ENCODE measurements around the gene POLK. TPM values are rescaled to one million over a fixed set of nuclear protein-coding genes. Genes with fewer than 3 reads are reported as not detected.
"Not testable (repeated sequence)": the region's sequence is repeated elsewhere in the genome, so short reads cannot be mapped to it uniquely, and the experiment has no call there.

POLK gene
- total and polyA plus RNA-seq, 2 experiments from 2014 or later: 22.2 to 25.7 TPM

GRCh38 chr5:75574791-75575190, 63.1 kb downstream of the POLK start:
- no peak overlapping the region for H3K4me3 ChIP-seq
- TF ChIP-seq EZH2 (IDR thresholded peaks at IDR 0.05; ENCODE audit: insufficient read depth, poor library complexity, severe bottlenecking): no peak
- TF ChIP-seq EZH2phosphoT487 (IDR thresholded peaks at IDR 0.05; ENCODE audit: insufficient read depth, low read depth): no peak
- no peak for DNase-seq
- no peaks in the 10 kb centered on the region for H3K9me3 ChIP-seq (ENCODE audit: low read depth)
- no peaks in the 10 kb centered on the region for H3K9me2 ChIP-seq (ENCODE audit: insufficient read depth)
- H3K79me2 ChIP-seq (ENCODE audit: insufficient read depth): peaks cover 8% of the 10 kb centered on the region; the same call in 1 of the 2 replicates
- no peak overlapping the region for H3K9ac ChIP-seq
- no peak overlapping the region for H2AFZ ChIP-seq
- H3K4me1 ChIP-seq (ENCODE audit: insufficient read depth): peaks cover 6% of the 10 kb centered on the region; the same call in 1 of the 2 replicates
- no peaks in the 10 kb centered on the region for H3F3A ChIP-seq (ENCODE audit: insufficient read depth)
- in situ Hi-C loops (cut with MboI): no loop called here
- H4K20me1 ChIP-seq (ENCODE audit: insufficient read depth): no peaks in the 10 kb centered on the region
- no peak overlapping the region for H3K4me2 ChIP-seq (ENCODE audit: unreplicated experiment)
- 46 to 51% methylated on average over 3 of the region's 3 CpGs for WGBS, 2 experiments (ENCODE audit: low coverage in 1 of 2, low lambda C conversion rate in 2 of 2, missing lambda C conversion rate in 2 of 2)
- no peaks in the 10 kb centered on the region for H3K27me3 ChIP-seq (replicated peaks; ENCODE audit: insufficient read depth)
- peaks cover 15% of the 10 kb centered on the region for H3K36me3 ChIP-seq (ENCODE audit: low read depth)
- H3K27ac ChIP-seq: no peak overlapping the region

DNA sequence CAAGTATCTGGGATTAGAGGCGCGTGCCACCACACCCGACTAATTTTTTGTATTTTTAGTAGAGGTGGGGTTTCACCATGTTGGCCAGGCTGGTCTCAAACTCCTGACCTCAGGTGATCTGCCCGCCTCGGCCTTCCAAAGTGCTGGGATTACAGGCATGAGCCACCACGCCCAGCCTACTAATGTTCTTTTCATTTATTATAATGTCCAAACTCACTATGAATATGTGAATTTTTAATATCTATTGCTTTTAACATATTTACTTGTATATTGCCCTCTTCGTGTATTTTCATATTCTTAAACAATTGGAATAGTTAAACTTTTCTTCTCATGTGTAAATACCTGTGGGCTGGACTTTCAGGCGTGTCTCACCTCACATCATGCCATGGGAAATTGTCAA, 66.6 kb downstream of the POLK start:
- H3K27me3 ChIP-seq (replicated peaks; ENCODE audit: insufficient read depth); in situ Hi-C loops (cut with MboI): not testable (repeated sequence)

DNA sequence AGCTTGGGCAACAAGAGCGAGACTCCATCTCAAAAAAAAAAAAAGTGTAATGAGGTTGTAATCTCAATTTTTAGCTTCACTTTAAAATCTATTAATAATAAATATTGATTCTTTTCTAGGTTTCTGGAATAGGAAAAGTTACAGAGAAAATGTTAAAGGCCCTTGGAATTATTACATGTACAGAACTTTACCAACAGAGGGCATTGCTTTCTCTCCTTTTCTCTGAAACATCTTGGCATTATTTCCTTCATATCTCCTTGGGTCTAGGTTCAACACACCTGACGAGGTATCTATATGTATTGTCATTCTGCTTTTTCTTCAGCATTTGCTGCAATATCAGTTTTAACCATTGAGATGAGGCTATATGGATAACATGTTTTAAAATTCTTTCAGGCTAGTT, 73.0 kb downstream of the POLK start:
- no peaks in the 10 kb centered on the region for H3K9me3 ChIP-seq (ENCODE audit: low read depth)
- peaks cover 47% of the 10 kb centered on the region for H3K36me3 ChIP-seq (ENCODE audit: low read depth)
- no peaks in the 10 kb centered on the region for H3K9me2 ChIP-seq (ENCODE audit: insufficient read depth)
- H3K27ac ChIP-seq: no peak overlapping the region
- no peak overlapping the region for H3K4me2 ChIP-seq (ENCODE audit: unreplicated experiment)
- TF ChIP-seq EZH2phosphoT487 (IDR thresholded peaks at IDR 0.05; ENCODE audit: insufficient read depth, low read depth) (no peak), EZH2 (IDR thresholded peaks at IDR 0.05; ENCODE audit: insufficient read depth, poor library complexity, severe bottlenecking) (no peak)
- in situ Hi-C loops (cut with MboI): no loop called here
- no peaks in the 10 kb centered on the region for H3K79me2 ChIP-seq (ENCODE audit: insufficient read depth)
- H4K20me1 ChIP-seq (ENCODE audit: insufficient read depth): no peaks in the 10 kb centered on the region
- H3F3A ChIP-seq (ENCODE audit: insufficient read depth): no peaks in the 10 kb centered on the region; the same call in 1 of the 2 replicates
- WGBS, 2 experiments (ENCODE audit: low coverage in 1 of 2, low lambda C conversion rate in 2 of 2, missing lambda C conversion rate in 2 of 2): 94 to 95% methylated on average over 2 of the region's 2 CpGs
- no peak overlapping the region for H2AFZ ChIP-seq
- DNase-seq: no peak
- H3K27me3 ChIP-seq (replicated peaks; ENCODE audit: insufficient read depth): no peaks in the 10 kb centered on the region
- no peaks in the 10 kb centered on the region for H3K4me1 ChIP-seq (ENCODE audit: insufficient read depth)
- no peak overlapping the region for H3K4me3 ChIP-seq
- H3K9ac ChIP-seq: no peak overlapping the region

More for the DNA sequence above, 66.6 kb downstream of the POLK start:
- not testable (repeated sequence) for DNase-seq; H3K4me1 ChIP-seq (ENCODE audit: insufficient read depth); H3K79me2 ChIP-seq (ENCODE audit: insufficient read depth); H3K9ac ChIP-seq; H2AFZ ChIP-seq; H3K9me2 ChIP-seq (ENCODE audit: insufficient read depth); H4K20me1 ChIP-seq (ENCODE audit: insufficient read depth); H3K9me3 ChIP-seq (ENCODE audit: low read depth); H3K4me2 ChIP-seq (ENCODE audit: unreplicated experiment); H3F3A ChIP-seq (ENCODE audit: insufficient read depth); H3K4me3 ChIP-seq; H3K27ac ChIP-seq
- WGBS, 2 experiments (ENCODE audit: low coverage in 1 of 2, low lambda C conversion rate in 2 of 2, missing lambda C conversion rate in 2 of 2): 97 to 98% methylated on average over 8 of the region's 8 CpGs
- H3K36me3 ChIP-seq (ENCODE audit: low read depth): peaks cover 38% of the 10 kb centered on the region

DNA sequence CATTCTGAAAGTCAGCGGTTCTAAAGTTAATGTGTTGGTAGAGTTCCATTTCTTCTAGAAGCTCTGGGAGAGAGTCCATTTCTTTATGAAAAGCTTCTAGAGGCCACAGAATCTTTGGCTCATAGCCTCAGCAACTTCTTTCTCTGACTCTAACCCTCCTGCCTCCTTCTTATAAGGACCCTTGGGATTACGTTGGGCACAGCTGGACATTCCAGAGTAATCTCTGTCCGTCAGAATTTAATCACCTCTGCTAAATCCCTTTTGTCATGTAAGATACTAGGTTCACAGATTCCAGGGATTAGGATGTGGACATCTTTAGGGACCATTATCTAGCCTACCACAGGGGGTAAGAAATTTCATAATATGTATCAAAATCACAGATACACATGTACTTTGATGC, 77.0 kb downstream of the POLK start:
- WGBS, 2 experiments (ENCODE audit: low coverage in 1 of 2, low lambda C conversion rate in 2 of 2, missing lambda C conversion rate in 2 of 2): 89 to 98% methylated on average over 3 of the region's 3 CpGs

DNA sequence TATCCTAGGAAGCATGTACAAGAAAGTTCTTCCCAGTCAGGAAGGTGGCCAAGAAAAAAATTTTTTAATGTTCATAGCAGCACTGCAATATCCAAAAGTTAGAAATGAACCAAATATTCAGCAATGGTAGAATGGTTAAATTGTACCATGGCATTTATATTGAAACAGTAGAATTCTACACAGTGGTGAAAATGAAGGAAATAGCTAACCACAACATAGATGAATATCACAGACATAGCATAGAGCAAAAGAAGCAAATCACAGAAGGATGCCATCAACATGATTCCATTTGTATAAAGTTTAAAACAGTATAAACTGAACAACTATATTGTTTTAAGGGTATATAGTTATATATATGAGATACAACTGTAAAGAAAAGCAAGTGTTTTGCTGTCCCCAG, 88.8 kb downstream of the POLK start:
- TF ChIP-seq EZH2 (IDR thresholded peaks at IDR 0.05; ENCODE audit: insufficient read depth, poor library complexity, severe bottlenecking) (no peak), EZH2phosphoT487 (IDR thresholded peaks at IDR 0.05; ENCODE audit: insufficient read depth, low read depth) (no peak)
- H3K27ac ChIP-seq: no peak overlapping the region

More for the DNA sequence above, 77.0 kb downstream of the POLK start:
- Histone ChIP-seq H3K36me3 (ENCODE audit: low read depth) (peaks cover 44% of the 10 kb centered on the region), H2AFZ (no peak overlapping the region), H3F3A (ENCODE audit: insufficient read depth) (no peaks in the 10 kb centered on the region), H3K4me3 (no peak overlapping the region), H3K79me2 (ENCODE audit: insufficient read depth) (no peaks in the 10 kb centered on the region), H3K4me2 (ENCODE audit: unreplicated experiment) (no peak overlapping the region), H3K9ac (no peak overlapping the region), H3K4me1 (ENCODE audit: insufficient read depth) (no peaks in the 10 kb centered on the region), H3K9me2 (ENCODE audit: insufficient read depth) (no peaks in the 10 kb centered on the region), H4K20me1 (ENCODE audit: insufficient read depth) (no peaks in the 10 kb centered on the region), H3K27me3 (replicated peaks; ENCODE audit: insufficient read depth) (no peaks in the 10 kb centered on the region), H3K27ac (no peak overlapping the region), H3K9me3 (ENCODE audit: low read depth) (no peaks in the 10 kb centered on the region)
- TF ChIP-seq EZH2phosphoT487 (IDR thresholded peaks at IDR 0.05; ENCODE audit: insufficient read depth, low read depth): no peak
- no peak for TF ChIP-seq EZH2 (IDR thresholded peaks at IDR 0.05; ENCODE audit: insufficient read depth, poor library complexity, severe bottlenecking)
- no peak for DNase-seq
- in situ Hi-C loops (cut with MboI): no loop called here

More for the DNA sequence above, 88.8 kb downstream of the POLK start:
- Histone ChIP-seq H3K9ac (no peak overlapping the region), H4K20me1 (ENCODE audit: insufficient read depth) (no peaks in the 10 kb centered on the region), H3K9me2 (ENCODE audit: insufficient read depth) (no peaks in the 10 kb centered on the region), H3K9me3 (ENCODE audit: low read depth) (no peaks in the 10 kb centered on the region), H3K4me1 (ENCODE audit: insufficient read depth) (no peaks in the 10 kb centered on the region), H3K36me3 (ENCODE audit: low read depth) (peaks cover 26% of the 10 kb centered on the region; the same call in 1 of the 2 replicates), H3K4me3 (no peak overlapping the region), H3F3A (ENCODE audit: insufficient read depth) (no peaks in the 10 kb centered on the region), H2AFZ (no peak overlapping the region), H3K4me2 (ENCODE audit: unreplicated experiment) (no peak overlapping the region), H3K27me3 (replicated peaks; ENCODE audit: insufficient read depth) (no peaks in the 10 kb centered on the region), H3K79me2 (ENCODE audit: insufficient read depth) (no peaks in the 10 kb centered on the region)
- DNase-seq: no peak
- in situ Hi-C loops (cut with MboI): no loop called here
